Subcutaneous abdominal adipose tissue (tissue), 5 donors: ENCODE measurements around the gene FCF1.

Experiments used
- H3K27ac ChIP-seq: one replicate; pipeline ENCODE4 v1.7.0; 2013; ENCODE audit warnings: low read depth, mild to moderate bottlenecking, inconsistent platforms, low read length, moderate library complexity
- H3K27me3 ChIP-seq, 5 donors: one replicate each; pipeline ENCODE4 v1.7.0; 2013; ENCODE audit warnings: low read length in 5 of 5, inconsistent platforms in 1 of 5; ENCODE audit not compliant: control insufficient read depth in 5 of 5, insufficient read depth in 4 of 5
- H3K36me3 ChIP-seq, 5 donors: one replicate each; pipeline ENCODE4 v1.7.0; 2013; ENCODE audit warnings: low read length in 5 of 5; ENCODE audit not compliant: control insufficient read depth in 5 of 5, insufficient read depth in 5 of 5
- H3K4me1 ChIP-seq, 5 donors: one replicate each; pipeline ENCODE4 v1.7.0; 2013; ENCODE audit warnings: low read length in 5 of 5, mild to moderate bottlenecking in 3 of 5, moderate library complexity in 1 of 5; ENCODE audit not compliant: control insufficient read depth in 5 of 5, insufficient read depth in 5 of 5
- H3K4me3 ChIP-seq, 5 donors: one replicate each; pipeline ENCODE4 v1.7.0; 2013; ENCODE audit warnings: low read length in 5 of 5, low read depth in 1 of 5
- H3K9ac ChIP-seq, 5 donors: one replicate each; pipeline ENCODE4 v1.7.0; 2013; ENCODE audit warnings: low read length in 5 of 5, mild to moderate bottlenecking in 4 of 5, moderate library complexity in 3 of 5
- H3K9me3 ChIP-seq, 5 donors: one replicate each; pipeline ENCODE4 v1.7.0; 2013; ENCODE audit warnings: low read length in 5 of 5; ENCODE audit not compliant: control insufficient read depth in 5 of 5
- donor health status: healthy.
- donor health status: healthy.
- donor health status: healthy.
- donor health status: healthy.
- donor health status: healthy.

FCF1 gene

DNA sequence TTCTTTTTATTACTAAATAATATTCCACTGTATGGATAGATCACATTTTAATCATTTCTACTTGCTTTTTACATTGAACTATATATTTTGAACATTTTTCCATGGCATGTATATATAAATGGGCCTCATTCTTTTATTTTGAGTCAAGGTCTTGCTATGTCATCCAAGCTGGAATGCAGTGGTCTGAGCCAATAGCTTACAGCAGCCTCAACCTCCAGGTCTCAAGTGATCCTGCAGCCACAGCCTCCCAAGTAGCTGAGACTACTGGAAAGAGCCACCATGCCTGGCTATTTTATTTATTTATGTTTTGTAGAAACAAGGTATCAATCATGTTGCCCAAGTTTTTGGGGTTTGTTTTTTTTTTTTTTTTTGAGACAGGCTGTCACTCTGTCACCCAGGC lies 7.6 kb downstream of the FCF1 start:
- Histone ChIP-seq H3K27me3 (no peaks in the 10 kb centered on the region), H3K4me3 (no peak overlapping the region), H3K36me3 (peaks cover 19 to 60% (median 27%) of the 10 kb centered on the region in 5 donors), H3K4me1 (peaks cover 0 to 10% (median 4%) of the 10 kb centered on the region in 5 donors), H3K9me3 (no peaks in the 10 kb centered on the region), H3K27ac (no peak overlapping the region), H3K9ac (no peak overlapping the region)

DNA sequence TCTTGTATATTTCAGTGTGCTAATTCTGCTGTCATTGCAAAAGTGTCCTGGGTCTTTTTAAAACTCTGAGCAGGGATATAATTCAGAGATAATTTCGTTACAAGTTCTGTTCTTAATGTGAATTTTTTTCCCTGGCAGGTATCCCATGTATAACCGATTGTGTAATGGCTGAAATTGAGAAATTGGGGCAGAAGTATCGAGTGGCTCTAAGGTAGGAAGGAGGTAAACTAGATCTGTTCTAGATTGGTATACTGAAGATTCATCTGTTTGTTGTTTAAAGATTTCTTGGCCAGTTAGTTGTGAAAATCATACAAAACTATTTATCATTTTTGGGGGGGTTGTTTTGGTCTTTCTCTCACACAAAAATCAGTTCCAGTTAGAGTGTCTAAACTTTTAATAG lies 10.2 kb downstream of the FCF1 start:
- Histone ChIP-seq H3K27me3 (no peaks in the 10 kb centered on the region), H3K4me1 (peaks cover 0 to 10% (median 4%) of the 10 kb centered on the region in 5 donors), H3K36me3 (peaks cover 1 to 44% (median 20%) of the 10 kb centered on the region in 5 donors), H3K9me3 (no peaks in the 10 kb centered on the region), H3K27ac (peak overlapping the region; percentile 33), H3K9ac (peak overlapping the region in 1 of 5 donors; percentile 25), H3K4me3 (no peak overlapping the region)

DNA sequence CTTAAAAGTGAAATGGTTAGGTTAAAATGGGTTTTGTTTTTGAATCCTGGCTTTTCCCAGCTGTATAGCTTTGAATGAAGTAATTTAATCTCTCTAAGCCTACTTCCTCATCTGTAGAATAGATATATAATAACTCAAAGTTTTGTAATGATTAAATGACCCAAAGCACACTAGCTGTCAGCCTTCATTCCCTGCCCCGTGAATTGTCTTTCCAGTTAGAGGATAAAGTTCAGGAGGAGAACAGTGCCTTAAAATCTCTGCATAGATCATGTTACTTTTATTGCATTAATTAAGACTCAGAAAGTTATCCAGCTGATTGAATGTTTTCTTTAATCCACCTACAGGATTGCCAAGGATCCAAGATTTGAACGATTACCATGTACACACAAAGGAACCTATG lies 19.4 kb downstream of the FCF1 start:
- Histone ChIP-seq H3K36me3 (peaks cover 24 to 52% (median 46%) of the 10 kb centered on the region in 5 donors), H3K27ac (no peak overlapping the region), H3K9me3 (no peaks in the 10 kb centered on the region), H3K4me3 (no peak overlapping the region), H3K4me1 (no peaks in the 10 kb centered on the region), H3K27me3 (no peaks in the 10 kb centered on the region), H3K9ac (peak overlapping the region in 1 of 5 donors; percentile 40)

DNA sequence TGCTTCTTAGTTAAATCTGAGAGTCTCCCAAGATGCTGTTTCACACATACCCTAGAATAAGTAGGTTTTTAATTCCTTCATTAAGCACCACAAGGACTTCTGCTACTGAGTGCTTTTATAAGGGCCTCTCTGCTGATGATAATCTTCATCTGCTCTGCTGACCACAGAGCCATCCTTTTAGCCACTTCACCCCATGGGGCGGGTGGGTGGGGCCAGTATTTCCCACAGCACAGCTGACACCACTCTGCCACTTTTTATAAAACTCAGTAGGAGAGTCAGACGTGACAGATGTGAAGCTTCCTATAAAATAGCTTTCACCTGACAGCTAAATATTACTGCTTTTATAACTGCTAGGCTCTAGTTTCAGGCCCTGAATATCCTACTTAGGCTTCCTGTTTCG lies 20.3 kb downstream of the FCF1 start:
- Histone ChIP-seq H3K9me3 (no peaks in the 10 kb centered on the region), H3K36me3 (peaks cover 24 to 55% (median 46%) of the 10 kb centered on the region in 5 donors), H3K27ac (no peak overlapping the region), H3K27me3 (no peaks in the 10 kb centered on the region), H3K9ac (no peak overlapping the region), H3K4me1 (no peaks in the 10 kb centered on the region), H3K4me3 (no peak overlapping the region)

DNA sequence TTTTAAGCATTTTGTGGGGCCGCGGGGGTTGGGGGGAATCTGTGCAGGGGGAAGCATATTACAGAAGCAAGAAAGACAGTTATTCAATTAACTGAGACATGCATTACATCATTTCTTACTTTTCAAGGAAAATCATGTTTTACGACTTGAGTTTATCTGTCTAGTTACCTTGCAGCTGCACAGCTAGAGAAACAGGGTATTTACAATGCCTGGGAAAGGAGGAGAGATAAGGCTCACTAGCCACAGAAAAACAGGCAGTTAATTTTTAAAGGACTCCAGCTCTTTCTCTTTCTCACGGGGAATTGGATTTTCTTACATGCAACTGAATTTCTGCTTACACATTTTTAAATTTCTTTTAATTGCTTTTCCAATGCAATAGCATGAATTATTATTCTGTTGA lies 22.2 kb downstream of the FCF1 start:
- no peak overlapping the region for H3K27ac ChIP-seq
- peaks cover 24 to 63% (median 52%) of the 10 kb centered on the region in 5 donors for H3K36me3 ChIP-seq

DNA sequence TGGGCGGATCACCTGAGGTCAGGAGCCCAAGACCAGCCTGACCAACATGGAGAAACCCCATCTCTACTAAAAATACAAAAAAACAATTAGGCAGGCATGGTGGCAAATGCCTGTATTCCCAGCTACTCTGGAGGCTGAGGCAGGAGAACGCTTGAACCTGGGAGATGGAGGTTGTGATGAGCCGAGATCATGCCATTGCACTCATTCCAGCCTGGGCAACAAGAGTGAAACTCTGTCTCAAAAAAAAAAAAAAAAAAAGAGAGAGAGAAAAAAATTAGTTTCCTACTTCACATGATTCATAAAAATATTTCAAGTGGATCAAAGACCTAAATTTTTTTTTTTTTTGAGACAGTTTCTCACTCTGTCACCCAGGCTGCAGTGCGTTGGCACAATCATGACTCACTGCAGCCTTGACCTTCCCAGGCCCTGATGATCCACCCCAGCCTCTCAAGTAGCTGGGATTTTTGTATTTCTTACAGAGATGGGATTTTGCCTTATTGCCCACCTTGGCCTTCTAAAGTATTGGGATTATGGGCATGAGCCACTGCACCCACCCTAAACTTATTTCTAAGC lies 24.9 kb downstream of the FCF1 start:
- no peaks in the 10 kb centered on the region for H3K27me3 ChIP-seq
- H3K27ac ChIP-seq, result no peak overlapping the region
- no peak overlapping the region for H3K4me3 ChIP-seq
- H3K36me3 ChIP-seq, result peaks cover 20 to 51% (median 42%) of the 10 kb centered on the region in 5 donors
- H3K4me1 ChIP-seq, result no peaks in the 10 kb centered on the region
- no peaks in the 10 kb centered on the region for H3K9me3 ChIP-seq
- H3K9ac ChIP-seq, result no peak overlapping the region

More for the DNA sequence above, 22.2 kb downstream of the FCF1 start:
- no peak overlapping the region for H3K4me3 ChIP-seq
- H3K4me1 ChIP-seq, result no peaks in the 10 kb centered on the region
- no peaks in the 10 kb centered on the region for H3K27me3 ChIP-seq
- no peaks in the 10 kb centered on the region for H3K9me3 ChIP-seq
- H3K9ac ChIP-seq, result no peak overlapping the region

DNA sequence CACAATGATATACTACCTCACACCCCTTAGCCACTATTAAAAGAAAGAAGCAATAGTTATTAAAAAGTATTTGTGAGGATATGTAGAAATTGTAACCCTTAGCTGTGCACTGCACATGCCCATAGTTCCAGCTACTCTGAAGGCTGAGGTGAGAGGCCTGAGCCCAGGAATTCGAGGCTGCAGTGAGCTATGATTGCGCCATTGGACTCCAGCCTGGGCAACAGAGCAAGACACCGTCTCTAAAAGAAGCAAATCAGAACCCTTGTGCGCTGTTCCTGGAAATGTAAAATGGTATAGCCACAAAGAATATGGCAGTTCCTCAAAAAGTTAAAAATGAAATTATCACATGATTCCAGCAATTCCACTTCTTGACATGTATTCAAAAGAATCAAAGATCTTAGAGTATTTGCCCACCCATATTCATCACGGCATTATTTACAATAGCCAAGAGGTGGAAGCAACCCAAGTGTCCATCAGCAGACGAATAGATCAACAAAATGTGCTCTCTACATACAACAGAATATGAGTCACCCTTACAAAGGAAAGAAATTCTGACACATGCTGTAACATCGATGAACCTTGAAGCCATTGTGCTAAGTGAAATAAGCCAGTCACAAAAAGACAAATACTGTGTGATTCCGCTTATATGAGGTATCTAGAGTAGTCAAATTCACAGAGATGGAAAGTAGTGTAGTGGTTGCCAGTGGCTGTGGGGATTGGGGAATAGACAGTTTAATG lies 26.5 kb downstream of the FCF1 start:
- no peak overlapping the region for H3K27ac ChIP-seq

DNA sequence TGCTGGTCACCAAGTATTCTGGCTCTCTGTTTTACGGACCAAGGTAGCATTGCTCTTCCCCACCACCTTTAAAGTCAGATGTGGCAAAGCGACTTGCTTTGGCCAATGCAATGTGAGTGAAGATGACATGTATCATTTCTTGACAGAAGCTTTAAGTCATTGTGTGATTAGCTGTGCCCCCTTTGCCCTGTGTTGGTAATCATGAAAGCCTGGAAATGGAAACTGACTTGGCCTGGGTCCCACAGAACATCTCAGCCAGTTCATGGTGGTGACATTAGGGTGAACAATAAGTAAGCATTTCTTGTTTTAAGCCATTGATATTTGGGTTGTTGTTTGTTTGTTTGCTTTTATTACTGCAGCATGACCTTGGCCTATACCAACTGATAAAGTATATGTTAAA lies 34.3 kb downstream of the FCF1 start:
- Histone ChIP-seq H3K36me3 (no peaks in the 10 kb centered on the region), H3K27ac (no peak overlapping the region), H3K4me1 (no peaks in the 10 kb centered on the region), H3K9me3 (no peaks in the 10 kb centered on the region), H3K27me3 (no peaks in the 10 kb centered on the region), H3K4me3 (no peak overlapping the region), H3K9ac (no peak overlapping the region)

More for the DNA sequence above, 26.5 kb downstream of the FCF1 start:
- peaks cover 11 to 38% (median 31%) of the 10 kb centered on the region in 5 donors for H3K36me3 ChIP-seq
- H3K4me3 ChIP-seq, result no peak overlapping the region
- no peaks in the 10 kb centered on the region for H3K9me3 ChIP-seq
- no peaks in the 10 kb centered on the region for H3K27me3 ChIP-seq
- no peak overlapping the region for H3K9ac ChIP-seq
- H3K4me1 ChIP-seq, result no peaks in the 10 kb centered on the region

DNA sequence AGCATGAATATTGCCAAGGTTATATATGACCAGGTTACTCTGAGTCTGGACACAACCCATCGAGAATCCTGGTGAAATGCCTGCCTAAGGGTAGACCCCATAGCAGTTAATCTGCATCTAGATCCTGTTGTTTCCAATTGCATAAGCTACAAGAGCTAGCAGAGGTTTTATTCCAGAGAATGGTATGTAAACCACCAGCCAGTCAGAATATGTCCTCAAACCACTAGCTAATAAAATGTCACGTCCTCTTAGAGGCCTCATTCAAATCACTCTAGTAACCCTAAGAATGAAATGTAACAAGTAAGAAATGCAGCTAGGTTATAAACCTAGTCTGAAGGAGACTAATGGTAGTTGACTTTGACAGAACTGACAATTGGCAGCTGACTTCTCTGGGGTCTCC lies 41.2 kb downstream of the FCF1 start:
- H3K27me3 ChIP-seq, result no peaks in the 10 kb centered on the region
- H3K4me1 ChIP-seq, result no peaks in the 10 kb centered on the region
- H3K4me3 ChIP-seq, result no peak overlapping the region
- no peak overlapping the region for H3K27ac ChIP-seq
- H3K36me3 ChIP-seq, result no peaks in the 10 kb centered on the region
- no peak overlapping the region for H3K9ac ChIP-seq
- H3K9me3 ChIP-seq, result peaks cover 0 to 4% (median 2%) of the 10 kb centered on the region in 5 donors

DNA sequence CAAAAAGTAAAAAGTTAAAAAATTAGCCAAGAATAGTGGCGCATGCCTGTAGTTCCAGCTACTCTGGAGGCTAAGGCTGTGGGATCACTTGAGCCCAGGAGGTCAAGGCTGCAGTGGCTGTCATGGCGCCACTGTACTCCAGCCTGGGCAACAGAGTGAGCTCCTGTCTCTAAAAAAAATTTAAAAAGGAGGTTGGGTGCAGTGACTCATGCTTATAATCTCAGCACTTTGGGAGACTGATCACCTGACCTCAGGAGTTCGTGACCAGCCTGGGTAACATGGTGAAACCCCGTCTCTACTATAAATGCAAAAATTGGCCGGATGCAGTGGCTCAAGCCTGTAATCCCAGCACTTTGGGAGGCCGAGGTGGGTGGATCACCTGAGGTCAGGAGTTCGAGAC lies 42.0 kb downstream of the FCF1 start:
- Histone ChIP-seq H3K4me1 (no peaks in the 10 kb centered on the region), H3K27me3 (no peaks in the 10 kb centered on the region), H3K9me3 (peaks cover 0 to 4% (median 2%) of the 10 kb centered on the region in 5 donors), H3K27ac (no peak overlapping the region), H3K4me3 (no peak overlapping the region), H3K36me3 (no peaks in the 10 kb centered on the region), H3K9ac (no peak overlapping the region)
